Measurements from ENCODE around the gene LRRN3.

LRRN3 gene

DNA sequence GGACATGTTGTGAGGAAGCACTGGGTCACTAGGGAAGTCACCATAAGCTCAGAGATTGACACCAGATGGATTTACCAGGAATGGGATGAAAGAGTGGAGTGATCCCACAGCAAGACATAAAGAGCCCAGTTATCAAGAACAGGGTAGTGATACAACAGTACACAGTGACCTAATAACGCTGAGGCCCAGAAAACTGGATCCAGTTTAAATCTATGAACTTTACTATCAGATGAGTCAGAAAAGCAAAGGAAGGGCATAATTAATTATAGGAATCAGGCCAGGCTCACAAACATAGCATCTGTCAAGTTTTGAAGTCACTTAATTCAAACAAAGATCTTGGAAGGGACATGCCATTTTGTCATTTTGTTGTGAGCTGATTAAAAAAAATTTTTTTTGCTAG lies 73.5 kb downstream of the LRRN3 start:
- DNase-seq (ENCODE audit: low read depth in 2 of 2), result no peak

DNA sequence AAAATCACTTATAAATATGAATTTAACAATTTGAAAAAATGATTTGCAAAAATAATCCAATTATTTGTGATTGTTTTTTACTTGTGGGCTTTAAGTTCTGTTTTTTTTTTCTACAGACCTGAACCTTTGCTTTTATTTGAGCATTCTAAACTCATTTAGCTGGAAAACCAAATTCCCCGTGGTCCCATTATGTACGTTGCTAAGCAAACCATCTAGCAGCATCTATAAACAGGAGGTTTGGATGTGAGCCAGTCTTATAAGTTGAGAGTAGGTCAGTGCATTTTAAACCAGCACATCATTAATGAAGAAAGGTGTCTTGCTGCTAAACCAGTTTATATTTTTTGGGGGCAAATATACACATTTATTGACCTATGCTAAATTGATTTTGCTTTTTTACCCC lies 77.3 kb downstream of the LRRN3 start:
- no peak for DNase-seq (ENCODE audit: low read depth in 2 of 2)

DNA sequence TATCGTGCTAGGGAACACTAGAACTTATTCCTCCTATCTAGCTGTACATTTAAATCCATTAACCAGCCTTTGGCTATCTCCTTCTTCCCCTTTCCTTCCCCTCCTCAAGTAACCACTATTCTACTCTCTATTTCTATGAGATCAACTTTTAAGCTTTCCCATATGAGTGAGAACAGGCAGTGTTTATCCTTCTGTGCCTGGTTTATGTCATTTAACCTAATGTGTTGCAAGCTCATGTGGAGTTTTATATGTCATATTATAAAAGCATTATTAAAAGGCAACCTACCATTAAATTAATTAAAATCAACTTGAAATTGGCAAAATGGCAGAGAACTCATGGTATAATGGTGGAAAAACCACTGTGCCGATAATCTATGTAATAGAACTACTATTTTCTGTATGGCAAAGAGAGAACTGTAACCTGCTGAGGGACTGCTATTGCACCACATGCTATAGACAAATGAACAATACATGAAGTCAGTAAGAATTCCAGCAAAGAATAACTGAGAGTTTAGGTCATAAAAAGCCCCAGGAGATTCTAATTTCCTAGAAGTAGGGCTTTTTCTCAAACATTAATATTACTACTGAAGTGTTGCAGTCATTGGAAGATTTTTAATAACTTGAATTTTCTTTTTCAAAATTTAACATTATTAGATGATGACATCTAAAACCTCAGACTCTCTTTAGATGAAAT lies 81.8 kb downstream of the LRRN3 start:
- no peak for DNase-seq (ENCODE audit: low read depth in 2 of 2)

DNA sequence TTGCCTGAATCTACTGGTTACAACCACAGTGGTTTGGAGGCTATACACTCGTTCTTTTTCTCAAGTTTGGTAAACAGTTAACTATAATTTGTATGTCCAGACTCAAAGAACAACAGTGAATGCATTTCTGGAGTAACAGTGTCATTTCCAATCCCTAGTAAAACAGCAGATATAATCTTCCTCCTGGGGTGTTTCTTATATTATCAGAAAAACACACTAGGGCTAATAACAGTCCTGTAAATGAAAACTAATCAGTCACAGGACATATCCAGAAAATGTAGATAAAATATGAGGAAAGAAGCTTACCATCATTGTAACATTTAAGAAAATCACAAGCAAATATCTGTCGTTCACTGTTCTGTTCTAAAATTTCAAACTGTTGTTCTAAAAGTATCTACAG lies 82.6 kb downstream of the LRRN3 start:
- no peak for DNase-seq (ENCODE audit: low read depth in 2 of 2)

DNA sequence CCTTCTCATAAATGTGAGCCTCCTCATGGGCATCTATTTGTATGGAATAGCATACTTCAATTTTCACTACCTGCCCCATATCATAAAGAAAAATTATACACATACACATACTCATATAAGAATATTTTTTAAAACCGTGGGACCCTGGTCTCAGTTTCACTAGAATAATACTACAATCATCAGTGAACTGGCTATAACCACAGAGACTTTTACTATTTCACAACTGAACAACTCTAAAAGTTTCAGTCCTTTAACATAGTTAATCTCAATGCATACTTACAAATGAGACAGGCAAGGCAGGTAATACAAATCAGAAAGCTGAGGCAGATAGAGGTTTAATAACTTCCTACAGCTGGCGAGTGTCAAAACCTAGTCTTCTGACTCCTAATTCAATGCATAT lies 83.1 kb downstream of the LRRN3 start:
- no peak for DNase-seq (ENCODE audit: low read depth in 2 of 2)

DNA sequence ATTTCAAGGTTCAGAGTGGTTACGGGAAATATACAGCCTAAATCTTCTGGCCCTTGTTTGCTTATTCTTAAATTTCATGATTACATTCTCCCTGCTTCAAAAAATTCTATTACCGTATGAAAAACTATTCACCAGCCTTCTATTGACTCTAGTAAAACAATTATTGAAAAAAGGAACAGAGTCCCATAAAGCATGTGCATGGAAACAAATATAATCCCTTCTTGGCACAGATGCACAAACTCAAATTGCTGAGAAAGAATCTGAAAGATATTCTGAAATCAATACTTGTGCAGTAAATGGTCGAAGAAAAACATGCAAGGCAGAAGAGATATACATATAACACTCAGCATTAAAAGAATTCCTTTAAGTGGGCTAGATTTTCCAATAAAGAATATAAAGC lies 83.6 kb downstream of the LRRN3 start:
- DNase-seq (ENCODE audit: low read depth in 2 of 2), result no peak

Measured in stimulated activated CD8-positive, alpha-beta memory T cell treated with anti-CD3 and anti-CD28 coated beads, Interleukin-15, amount 100 ng/mL, for 48 hours (primary cell).